ENCODE results near the gene MAN1B1.

The MAN1B1 gene

GRCh38 chr9:137148242-137148641 lies 61.5 kb downstream of the MAN1B1 start:
- no peak for TF ChIP-seq REST (IDR thresholded peaks at IDR 0.05; ENCODE audit: insufficient read depth in 1 of 2, low read depth in 2 of 2, low read length in 2 of 2)

GRCh38 chr9:137148661-137149060 lies 61.9 kb downstream of the MAN1B1 start:
- no peak for TF ChIP-seq SIN3A (IDR thresholded peaks at IDR 0.05; ENCODE audit: borderline replicate concordance, insufficient read depth, low read length)
- TF ChIP-seq FOXP2 (optimal IDR thresholded peaks at IDR 0.05; ENCODE audit: borderline replicate concordance, extremely low read depth, extremely low read length, insufficient read depth) = no peak
- no peak for TF ChIP-seq REST (IDR thresholded peaks at IDR 0.05; ENCODE audit: insufficient read depth in 1 of 2, low read depth in 2 of 2, low read length in 2 of 2)
- TF ChIP-seq POLR2AphosphoS5 (IDR thresholded peaks at IDR 0.05; ENCODE audit: low read depth, low read length) = no peak
- no peak for TF ChIP-seq TAF1 (IDR thresholded peaks at IDR 0.05; ENCODE audit: borderline replicate concordance, insufficient read depth, low read length)

GRCh38 chr9:137149363-137149762 lies 62.6 kb downstream of the MAN1B1 start:
- TF ChIP-seq TAF1 (IDR thresholded peaks at IDR 0.05; ENCODE audit: borderline replicate concordance, insufficient read depth, low read length) = no peak
- TF ChIP-seq POLR2AphosphoS5 (IDR thresholded peaks at IDR 0.05; ENCODE audit: low read depth, low read length) = no peak
- TF ChIP-seq REST (IDR thresholded peaks at IDR 0.05; ENCODE audit: insufficient read depth in 1 of 2, low read depth in 2 of 2, low read length in 2 of 2) = no peak
- TF ChIP-seq FOXP2 (optimal IDR thresholded peaks at IDR 0.05; ENCODE audit: borderline replicate concordance, extremely low read depth, extremely low read length, insufficient read depth) = no peak
- TF ChIP-seq SIN3A (IDR thresholded peaks at IDR 0.05; ENCODE audit: borderline replicate concordance, insufficient read depth, low read length) = no peak

GRCh38 chr9:137149942-137150616 lies 63.3 kb downstream of the MAN1B1 start:
- no peak for TF ChIP-seq FOXP2 (optimal IDR thresholded peaks at IDR 0.05; ENCODE audit: borderline replicate concordance, extremely low read depth, extremely low read length, insufficient read depth)
- TF ChIP-seq REST (IDR thresholded peaks at IDR 0.05; ENCODE audit: insufficient read depth in 1 of 2, low read depth in 2 of 2, low read length in 2 of 2) = no peak
- TF ChIP-seq TAF1 (IDR thresholded peaks at IDR 0.05; ENCODE audit: borderline replicate concordance, insufficient read depth, low read length) = no peak
- TF ChIP-seq SIN3A (IDR thresholded peaks at IDR 0.05; ENCODE audit: borderline replicate concordance, insufficient read depth, low read length) = no peak
- TF ChIP-seq POLR2AphosphoS5 (IDR thresholded peaks at IDR 0.05; ENCODE audit: low read depth, low read length) = no peak
